GM20000 (cell line): ENCODE data around the gene SDR9C7.
"Not testable (repeated sequence)": the region's sequence is repeated elsewhere in the genome, so short reads cannot be mapped to it uniquely, and the experiment has no call there.

Source experiments
- DNase-seq: peaks from one replicate; pipeline ENCODE4 v3.0.0; 2012; ENCODE audit warnings: low spot score
- TF ChIP-seq, protein P1 (sequence below): IDR thresholded peaks from 2 replicates; pipeline ENCODE4 v1.5.1; 2012; ENCODE audit warnings: mild to moderate bottlenecking, control low read depth; ENCODE audit errors: extremely low read depth, missing control alignments

Gene SDR9C7

DNA sequence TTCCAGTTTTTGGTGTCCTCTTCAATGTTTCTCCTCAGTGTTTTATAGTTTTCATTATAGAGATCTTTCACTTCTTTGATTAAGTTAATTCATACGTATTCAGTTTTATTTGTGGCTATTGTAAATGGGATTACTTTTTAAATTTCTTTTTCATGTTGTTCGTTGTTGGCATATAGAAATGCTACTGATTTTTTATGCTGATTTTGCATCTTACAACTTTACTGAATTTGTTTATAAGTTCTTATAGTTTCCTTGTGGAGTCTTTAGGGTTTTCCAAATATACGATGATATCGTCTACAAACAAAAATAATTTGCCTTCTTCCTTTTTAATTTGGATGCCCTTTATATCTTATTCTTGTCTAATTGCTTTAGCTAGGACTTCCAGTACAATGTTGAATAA is 9.7 kb upstream of the SDR9C7 start:
- no peak for DNase-seq
- TF ChIP-seq, protein P1, sequence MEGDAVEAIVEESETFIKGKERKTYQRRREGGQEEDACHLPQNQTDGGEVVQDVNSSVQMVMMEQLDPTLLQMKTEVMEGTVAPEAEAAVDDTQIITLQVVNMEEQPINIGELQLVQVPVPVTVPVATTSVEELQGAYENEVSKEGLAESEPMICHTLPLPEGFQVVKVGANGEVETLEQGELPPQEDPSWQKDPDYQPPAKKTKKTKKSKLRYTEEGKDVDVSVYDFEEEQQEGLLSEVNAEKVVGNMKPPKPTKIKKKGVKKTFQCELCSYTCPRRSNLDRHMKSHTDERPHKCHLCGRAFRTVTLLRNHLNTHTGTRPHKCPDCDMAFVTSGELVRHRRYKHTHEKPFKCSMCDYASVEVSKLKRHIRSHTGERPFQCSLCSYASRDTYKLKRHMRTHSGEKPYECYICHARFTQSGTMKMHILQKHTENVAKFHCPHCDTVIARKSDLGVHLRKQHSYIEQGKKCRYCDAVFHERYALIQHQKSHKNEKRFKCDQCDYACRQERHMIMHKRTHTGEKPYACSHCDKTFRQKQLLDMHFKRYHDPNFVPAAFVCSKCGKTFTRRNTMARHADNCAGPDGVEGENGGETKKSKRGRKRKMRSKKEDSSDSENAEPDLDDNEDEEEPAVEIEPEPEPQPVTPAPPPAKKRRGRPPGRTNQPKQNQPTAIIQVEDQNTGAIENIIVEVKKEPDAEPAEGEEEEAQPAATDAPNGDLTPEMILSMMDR = no peak

DNA sequence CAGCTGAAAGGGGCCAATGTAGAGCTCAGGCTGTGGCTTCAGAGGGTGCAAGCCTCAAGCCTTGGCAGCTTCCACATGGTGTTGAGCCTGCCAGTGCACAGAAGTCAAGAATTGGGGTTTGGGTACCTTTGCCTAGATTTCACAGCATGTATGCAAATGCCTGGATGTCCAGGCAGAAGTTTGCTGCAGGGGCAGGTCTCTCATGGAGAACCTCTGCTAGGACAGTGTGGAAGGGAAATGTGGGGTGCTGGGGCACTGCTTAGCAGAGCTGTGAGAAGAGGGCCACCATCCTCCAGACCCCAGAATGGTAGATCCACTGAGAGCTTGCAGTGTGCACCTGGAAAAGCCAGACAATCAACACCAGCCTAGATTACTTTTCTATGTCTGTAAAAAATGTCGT is 9.2 kb upstream of the SDR9C7 start:
- DNase-seq = not testable (repeated sequence)

DNA sequence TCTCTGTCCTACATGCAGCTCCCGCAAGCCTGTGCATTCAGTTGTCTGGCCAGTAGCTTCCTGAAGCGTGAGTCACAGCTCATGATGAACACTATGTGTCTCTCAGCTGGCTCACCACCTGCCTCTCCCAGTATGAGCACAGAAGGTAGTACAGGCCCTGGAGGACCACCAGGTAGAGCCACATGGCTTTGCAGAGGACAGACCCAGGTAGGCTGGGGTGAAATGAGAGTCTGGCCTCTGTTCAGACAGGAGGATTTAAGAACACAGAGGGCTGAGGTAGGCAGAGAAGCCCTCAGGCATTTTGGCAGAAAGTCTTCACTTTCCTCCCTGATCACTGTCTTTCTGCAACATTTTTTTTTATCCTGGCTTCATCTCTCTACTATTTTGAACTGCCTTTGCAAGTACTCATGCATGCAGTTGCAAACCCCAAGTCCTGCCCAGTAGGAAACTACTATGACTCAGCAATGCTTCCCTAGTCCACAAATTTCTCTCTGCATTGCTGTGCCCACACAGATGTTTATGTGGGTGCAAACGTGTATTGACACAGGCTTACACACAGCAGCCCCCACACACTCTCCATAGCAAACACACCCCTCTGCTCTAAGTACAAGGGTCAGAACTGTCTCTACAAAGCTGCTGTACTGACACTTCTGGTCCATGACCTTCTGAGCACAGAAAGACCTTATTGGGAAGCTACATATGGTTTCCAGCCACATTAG is 7.2 kb upstream of the SDR9C7 start:
- TF ChIP-seq, protein P1 = no peak
- DNase-seq = no peak

DNA sequence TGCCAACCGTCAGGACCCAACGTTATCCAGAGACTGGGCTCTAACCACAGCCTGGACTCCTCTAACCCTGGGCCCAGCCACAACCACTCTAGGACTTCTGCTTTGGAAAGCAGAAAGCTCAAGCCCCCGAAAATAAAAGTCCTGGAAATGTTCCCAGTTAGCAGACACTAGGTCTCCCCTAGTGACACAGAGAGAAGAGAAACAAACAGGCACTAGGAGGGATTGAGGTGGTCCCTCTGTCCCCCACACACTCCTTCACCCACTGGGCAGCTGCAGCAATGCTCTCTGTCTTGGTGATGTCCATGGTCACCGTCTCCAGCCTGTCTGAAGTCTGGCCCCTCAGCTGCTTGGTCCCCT is 6.7 kb upstream of the SDR9C7 start:
- not testable (repeated sequence) for DNase-seq

DNA sequence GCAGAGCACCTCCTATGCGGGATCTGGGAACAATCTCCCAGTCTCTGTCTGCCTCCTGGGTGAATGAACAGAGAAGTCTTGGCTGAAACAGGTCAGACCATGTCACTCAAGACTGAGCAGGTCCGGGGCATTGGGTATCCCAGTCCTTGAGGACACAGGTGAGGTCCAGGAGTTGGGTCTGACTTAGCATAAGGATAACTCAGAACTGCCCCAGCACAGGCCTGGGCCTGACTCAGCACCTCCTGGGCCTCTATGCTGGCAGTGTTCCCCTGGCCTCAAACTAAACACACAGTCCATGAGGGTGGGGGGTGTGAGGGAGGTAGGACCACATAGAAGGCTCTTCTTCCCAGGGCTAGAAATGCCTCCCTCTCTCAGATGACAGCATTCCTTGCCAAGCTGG is 1.5 kb upstream of the SDR9C7 start:
- no peak for DNase-seq
- TF ChIP-seq, protein P1 = no peak

DNA sequence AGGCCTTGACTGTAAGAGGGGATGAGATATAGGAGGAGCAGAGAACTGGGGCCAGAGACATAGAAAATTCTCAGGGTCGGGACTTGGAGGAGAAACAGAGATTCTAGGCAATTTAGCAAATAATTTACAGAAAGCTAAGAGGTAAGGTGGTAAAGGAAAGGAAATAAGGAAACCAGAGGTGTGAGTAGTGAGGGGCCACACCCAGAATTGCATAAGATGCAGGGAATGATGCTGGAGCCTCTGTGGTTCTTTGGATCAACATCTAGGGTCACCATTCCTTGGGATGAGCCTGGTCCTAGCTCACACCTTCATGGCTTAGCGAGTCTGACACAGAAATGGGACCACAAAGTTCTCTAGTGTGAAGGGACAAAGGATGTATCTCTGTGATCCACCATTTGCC is 949 bp upstream of the SDR9C7 start:
- no peak for DNase-seq
- TF ChIP-seq, protein P1 = no peak

DNA sequence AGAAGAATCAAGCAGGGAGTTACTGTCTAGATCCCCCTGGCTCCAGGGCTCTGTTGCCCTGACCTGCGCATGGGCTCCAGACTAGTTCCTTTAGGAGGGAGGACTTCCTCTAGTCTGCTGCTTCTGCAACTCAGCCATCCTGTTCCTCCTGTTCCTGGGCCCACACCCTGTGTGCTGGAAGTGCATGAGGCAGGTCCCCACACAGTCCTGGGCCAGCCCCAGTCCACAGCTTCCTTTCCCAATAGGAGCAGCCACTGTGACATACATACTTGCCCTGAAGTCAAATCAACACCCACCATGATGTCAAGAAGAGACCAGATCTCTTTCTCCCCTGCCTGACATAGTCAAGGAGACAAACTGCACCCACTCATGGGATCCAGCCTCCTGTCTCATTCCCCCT is 1.3 kb downstream of the SDR9C7 start:
- no peak for DNase-seq
- TF ChIP-seq, protein P1 = no peak

DNA sequence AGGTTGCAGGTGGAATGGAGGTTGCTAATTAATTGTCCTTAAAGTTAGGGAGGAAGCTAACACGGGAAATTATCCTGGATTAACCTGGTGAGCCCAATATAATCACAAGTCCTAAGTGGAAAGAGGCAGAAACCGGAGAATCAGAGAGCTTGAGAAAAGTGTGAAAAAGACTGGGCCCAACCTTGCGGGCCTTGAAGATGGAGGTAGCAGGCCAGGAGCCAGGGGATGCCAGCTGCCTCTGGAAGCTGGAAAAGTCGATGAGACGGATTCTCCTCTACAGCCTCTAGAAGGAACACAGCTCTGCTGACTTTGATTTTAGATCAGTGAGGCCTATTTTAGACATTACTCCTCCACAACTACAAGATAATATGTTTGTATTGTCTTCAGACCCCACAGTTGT is 2.1 kb downstream of the SDR9C7 start:
- TF ChIP-seq, protein P1 = no peak
- DNase-seq = no peak
